Lower lobe of right lung (tissue), 2 donors: ENCODE measurements around the gene ACP1. TPM values are rescaled to one million over a fixed set of nuclear protein-coding genes. Genes with fewer than 3 reads are reported as not detected.

Experiments used
- ATAC-seq, 2 donors: fragments of 200-7000 bp; cut with Tn5 transposase; one replicate each; pipeline ENCODE4 v1.9.1; 2020 to 2022; ENCODE audit warnings: mild to moderate bottlenecking in 2 of 2, moderate library complexity in 2 of 2
- DNase-seq: peaks from one replicate; pipeline ENCODE4 v3.0.0-alpha.2; 2020
- H3K27ac ChIP-seq: fragments of 200-600 bp; one replicate; pipeline ENCODE4 v1.8.0; 2022
- H3K27me3 ChIP-seq: fragments of 200-600 bp; one replicate; pipeline ENCODE4 v1.8.0; 2022; ENCODE audit warnings: low read depth
- H3K36me3 ChIP-seq: fragments of 200-600 bp; one replicate; pipeline ENCODE4 v1.8.0; 2022; ENCODE audit warnings: mild to moderate bottlenecking
- H3K4me1 ChIP-seq: fragments of 200-600 bp; one replicate; pipeline ENCODE4 v1.8.0; 2022
- H3K4me3 ChIP-seq: fragments of 200-600 bp; one replicate; pipeline ENCODE4 v1.8.0; 2022; ENCODE audit warnings: mild to moderate bottlenecking
- H3K9me3 ChIP-seq: fragments of 200-600 bp; one replicate; pipeline ENCODE4 v1.8.0; 2022
- intact Hi-C: fragments of 100-400 bp; cut with DNase I; formaldehyde crosslinking; loops from one replicate; pipeline ENCODE4 v1.11.0; 2022
- total RNA-seq: library from RNA; stranded (reverse); fragmentation: NEBNext Ultra II Directional; extraction: Animal tissue kit (Norgen Biotek cat#: 25700); gene quantifications from one replicate; pipeline ENCODE4 v1.2.1, GENCODE V29; 2021
- TF ChIP-seq, protein P1 (sequence below): fragments of 200-600 bp; IDR thresholded peaks from one replicate; pipeline ENCODE4 v1.8.0; 2022; ENCODE audit warnings: antibody characterized with exemption, mild to moderate bottlenecking
- donor health status: DM: no; HTN: yes; CAD: no; lungs with severe emphysema.

Gene ACP1
- total RNA-seq, 1 donor from 2014 or later = 68.6 TPM

DNA sequence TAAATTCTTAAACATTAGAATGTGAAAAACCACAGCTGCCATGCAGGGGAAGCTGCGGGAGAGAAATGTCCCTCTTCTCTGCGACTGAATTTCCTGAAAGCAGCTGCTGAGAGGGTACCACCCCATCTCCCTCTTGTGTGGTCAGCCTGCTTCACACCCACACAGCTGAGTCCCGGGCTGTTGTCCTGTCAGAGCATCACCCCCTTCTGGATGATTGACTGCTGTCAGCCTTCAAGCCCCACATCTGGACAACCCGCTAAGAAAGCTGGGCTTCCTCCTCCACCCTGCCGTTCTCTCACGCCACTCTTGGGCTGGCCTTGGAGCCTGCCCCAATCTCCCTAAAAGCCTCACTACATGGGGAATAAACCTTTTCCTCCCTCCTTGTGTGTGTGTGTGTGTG is 26.9 kb upstream of the ACP1 start:
- ATAC-seq (peak in 1 of 2 donors; percentile 42), DNase-seq (no peak)
- Histone ChIP-seq H3K4me1 (no peaks in the 10 kb centered on the region), H3K4me3 (no peak overlapping the region), H3K9me3 (no peaks in the 10 kb centered on the region), H3K36me3 (peaks cover 41% of the 10 kb centered on the region), H3K27ac (no peak overlapping the region), H3K27me3 (no peaks in the 10 kb centered on the region)
- TF ChIP-seq, protein P1, sequence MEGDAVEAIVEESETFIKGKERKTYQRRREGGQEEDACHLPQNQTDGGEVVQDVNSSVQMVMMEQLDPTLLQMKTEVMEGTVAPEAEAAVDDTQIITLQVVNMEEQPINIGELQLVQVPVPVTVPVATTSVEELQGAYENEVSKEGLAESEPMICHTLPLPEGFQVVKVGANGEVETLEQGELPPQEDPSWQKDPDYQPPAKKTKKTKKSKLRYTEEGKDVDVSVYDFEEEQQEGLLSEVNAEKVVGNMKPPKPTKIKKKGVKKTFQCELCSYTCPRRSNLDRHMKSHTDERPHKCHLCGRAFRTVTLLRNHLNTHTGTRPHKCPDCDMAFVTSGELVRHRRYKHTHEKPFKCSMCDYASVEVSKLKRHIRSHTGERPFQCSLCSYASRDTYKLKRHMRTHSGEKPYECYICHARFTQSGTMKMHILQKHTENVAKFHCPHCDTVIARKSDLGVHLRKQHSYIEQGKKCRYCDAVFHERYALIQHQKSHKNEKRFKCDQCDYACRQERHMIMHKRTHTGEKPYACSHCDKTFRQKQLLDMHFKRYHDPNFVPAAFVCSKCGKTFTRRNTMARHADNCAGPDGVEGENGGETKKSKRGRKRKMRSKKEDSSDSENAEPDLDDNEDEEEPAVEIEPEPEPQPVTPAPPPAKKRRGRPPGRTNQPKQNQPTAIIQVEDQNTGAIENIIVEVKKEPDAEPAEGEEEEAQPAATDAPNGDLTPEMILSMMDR = no peak
- intact Hi-C loops = no loop called here

- ATAC-seq = no peak
- Histone ChIP-seq H3K4me3 (no peak overlapping the region), H3K36me3 (peaks cover 39% of the 10 kb centered on the region), H3K9me3 (no peaks in the 10 kb centered on the region), H3K27me3 (no peaks in the 10 kb centered on the region), H3K27ac (no peak overlapping the region), H3K4me1 (no peaks in the 10 kb centered on the region)
- TF ChIP-seq, protein P1 = no peak
- intact Hi-C loops = no loop called here
- DNase-seq = no peak
Measured at GRCh38 chr2:238431-238830, 26.3 kb upstream of the ACP1 start.

- TF ChIP-seq, protein P1 = no peak
- Histone ChIP-seq H3K9me3 (no peaks in the 10 kb centered on the region), H3K27ac (no peak overlapping the region), H3K4me3 (no peak overlapping the region), H3K36me3 (peaks cover 39% of the 10 kb centered on the region), H3K4me1 (no peaks in the 10 kb centered on the region), H3K27me3 (no peaks in the 10 kb centered on the region)
- ATAC-seq (no peak), DNase-seq (no peak)
- intact Hi-C loops = no loop called here
Measured at GRCh38 chr2:238869-239268, 25.9 kb upstream of the ACP1 start.

GRCh38 chr2:244547-244946 is 20.2 kb upstream of the ACP1 start:
- peaks cover 72% of the 10 kb centered on the region for H3K36me3 ChIP-seq
- intact Hi-C loops = no loop called here
- no peaks in the 10 kb centered on the region for H3K27me3 ChIP-seq

DNA sequence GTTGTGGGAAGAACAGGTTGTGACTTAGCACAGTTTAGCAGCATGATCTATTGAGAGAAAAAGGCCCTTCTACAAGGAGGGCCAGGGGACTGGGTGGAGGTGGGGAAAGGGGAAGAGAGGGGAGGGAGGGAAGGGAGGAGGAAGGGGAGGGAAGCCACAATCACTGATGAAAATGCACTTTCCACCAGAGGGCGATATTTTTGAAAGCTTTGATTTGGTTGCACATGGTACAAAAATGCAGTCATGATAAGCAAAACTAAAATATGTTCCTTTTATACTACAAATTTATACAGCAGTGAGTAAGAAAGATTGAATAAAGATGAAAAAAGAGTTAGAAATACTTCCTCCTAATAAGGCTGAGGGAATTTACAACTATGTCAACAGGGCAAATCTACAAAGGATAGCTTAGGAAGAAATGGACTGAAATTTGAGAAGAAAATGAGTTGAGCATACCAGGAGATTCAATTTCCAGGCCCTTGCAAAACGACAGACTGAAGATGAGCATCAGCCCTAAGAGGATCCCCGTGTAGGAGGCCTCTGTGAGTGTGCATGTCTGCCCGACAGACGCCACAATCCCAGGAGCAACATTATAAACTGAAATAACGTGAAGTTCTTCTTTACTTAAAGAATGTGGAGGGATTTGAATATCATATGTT is 18.1 kb upstream of the ACP1 start:
- DNase-seq = no peak
- peaks cover 67% of the 10 kb centered on the region for H3K36me3 ChIP-seq
- no peak overlapping the region for H3K4me3 ChIP-seq
- H3K27ac ChIP-seq = no peak overlapping the region
- TF ChIP-seq, protein P1 = peak; percentile 67
- intact Hi-C loops = no loop called here
- ATAC-seq = peak; percentile 46 to 67
- H3K4me1 ChIP-seq = no peaks in the 10 kb centered on the region
- no peaks in the 10 kb centered on the region for H3K9me3 ChIP-seq
- no peaks in the 10 kb centered on the region for H3K27me3 ChIP-seq

More at GRCh38 chr2:244547-244946, 20.2 kb upstream of the ACP1 start:
- Histone ChIP-seq H3K27ac (no peak overlapping the region), H3K4me3 (no peak overlapping the region), H3K4me1 (no peaks in the 10 kb centered on the region), H3K9me3 (no peaks in the 10 kb centered on the region)
- ATAC-seq (no peak), DNase-seq (no peak)
- TF ChIP-seq, protein P1 = no peak
